HG03460 (cell line): ENCODE measurements around the gene GNAI1.

Experiments used
- ATAC-seq: cut with Tn5 transposase; IDR thresholded peaks from one replicate; pipeline ENCODE4 v1.9.1; 2021; ENCODE audit not compliant: unreplicated experiment

GNAI1 gene

DNA sequence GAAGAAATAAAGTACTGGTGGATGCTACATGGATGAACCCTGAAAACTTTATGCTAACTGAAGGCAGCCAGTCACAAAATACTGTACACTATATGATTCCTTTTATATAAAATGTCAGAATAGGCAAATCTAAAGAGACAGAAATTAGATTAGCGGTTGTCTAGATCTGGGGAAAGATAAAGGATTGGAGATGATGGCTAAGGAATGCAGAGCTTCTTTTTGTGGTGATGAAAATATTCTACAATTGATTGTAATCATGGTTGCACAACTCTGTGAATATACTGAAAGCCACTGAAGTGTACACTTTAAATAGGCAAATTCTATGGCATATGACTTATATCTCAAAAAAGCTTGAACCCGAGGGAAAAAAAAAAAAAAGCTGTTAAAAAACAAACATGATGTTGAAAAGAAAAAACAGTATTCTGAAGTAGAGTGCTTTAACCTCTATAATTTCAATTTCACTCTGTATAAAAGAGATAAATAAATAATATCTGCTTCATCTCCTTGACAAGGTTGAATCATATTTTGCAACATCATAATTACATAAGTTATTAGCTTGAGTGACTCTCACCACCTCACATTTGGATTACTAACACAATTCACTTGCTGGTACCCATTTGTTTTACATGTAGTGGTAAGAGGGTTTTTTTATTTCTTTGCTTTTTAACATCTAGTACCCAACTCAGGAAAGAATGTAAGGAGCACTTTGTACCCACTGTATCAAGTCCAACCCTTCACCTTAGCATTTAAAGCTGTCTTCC, 2.8 kb upstream of the GNAI1 start:
- no peak for ATAC-seq

DNA sequence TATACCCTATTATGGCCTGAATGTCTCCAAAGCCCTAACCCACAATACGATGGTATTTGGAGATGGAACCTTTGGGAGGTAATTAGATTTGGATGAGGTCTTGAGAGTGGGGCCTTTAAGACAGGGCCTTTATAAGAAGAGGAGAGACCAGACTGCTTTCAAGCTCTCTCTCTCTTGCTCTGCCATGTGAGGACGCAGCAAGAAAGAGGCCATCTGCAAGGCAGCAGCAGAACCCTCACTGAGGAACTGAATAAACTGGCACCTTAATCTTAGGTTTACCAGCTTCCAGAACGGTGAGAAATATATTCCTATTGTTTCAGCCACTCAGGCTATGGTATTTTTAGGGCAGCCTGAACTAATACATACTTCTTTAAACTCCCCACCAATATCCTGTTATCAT, 2.0 kb upstream of the GNAI1 start:
- ATAC-seq, result no peak

DNA sequence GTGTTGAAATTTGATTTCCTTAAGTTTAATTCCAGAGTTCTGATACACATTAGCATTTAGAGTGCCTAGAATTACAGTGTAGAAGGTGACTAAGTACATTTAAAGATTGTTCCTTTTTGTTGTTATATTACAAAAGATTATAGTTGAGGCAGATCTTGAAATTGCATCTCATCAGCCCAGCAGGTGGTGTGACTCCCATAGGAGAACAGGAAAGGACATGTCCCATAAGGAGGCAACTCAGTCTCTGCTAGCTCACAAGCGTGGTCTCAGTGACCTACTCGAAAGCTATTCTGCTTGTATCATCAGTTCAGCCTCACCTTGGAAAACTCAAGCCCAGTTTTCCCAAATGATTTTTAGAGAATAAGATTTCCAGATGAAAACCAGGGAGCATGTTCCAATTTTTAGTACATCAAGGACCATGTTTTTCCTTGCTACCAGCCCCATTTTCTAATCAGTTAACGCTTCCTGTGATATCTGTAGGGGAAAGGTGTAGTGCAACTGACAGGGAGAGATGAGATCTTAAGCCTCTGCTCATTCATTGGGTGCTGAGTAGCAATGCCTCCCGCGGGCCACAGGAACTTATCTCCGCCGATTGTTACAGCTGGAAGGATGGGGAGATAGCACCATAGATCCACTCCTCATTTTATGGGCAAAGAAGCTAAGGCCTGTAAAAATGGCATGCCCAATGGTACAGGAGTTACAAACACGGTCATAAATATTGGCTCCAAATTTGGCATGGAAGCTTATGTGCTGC, 1.1 kb upstream of the GNAI1 start:
- no peak for ATAC-seq

DNA sequence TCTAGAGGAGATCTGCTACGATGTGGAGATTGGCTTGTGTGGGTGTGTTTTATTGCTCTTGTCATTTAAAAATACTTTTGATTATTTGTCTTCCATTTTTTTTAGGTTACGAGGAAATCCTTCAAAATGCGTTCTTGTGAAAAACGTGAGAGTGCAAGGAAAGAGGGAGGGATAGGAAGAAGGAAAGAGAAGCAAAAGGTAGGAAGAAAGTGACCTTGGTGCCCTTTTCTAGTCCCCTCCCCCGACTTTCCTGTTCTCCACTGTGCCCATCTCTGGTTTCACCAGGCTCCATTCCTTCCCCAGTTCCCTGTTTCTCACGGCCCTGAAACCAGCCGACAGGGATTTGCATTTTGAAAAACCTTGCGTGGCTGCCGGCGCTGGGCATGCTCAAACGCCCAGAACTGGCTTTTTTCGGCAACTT, 506 bp upstream of the GNAI1 start:
- ATAC-seq, result no peak

DNA sequence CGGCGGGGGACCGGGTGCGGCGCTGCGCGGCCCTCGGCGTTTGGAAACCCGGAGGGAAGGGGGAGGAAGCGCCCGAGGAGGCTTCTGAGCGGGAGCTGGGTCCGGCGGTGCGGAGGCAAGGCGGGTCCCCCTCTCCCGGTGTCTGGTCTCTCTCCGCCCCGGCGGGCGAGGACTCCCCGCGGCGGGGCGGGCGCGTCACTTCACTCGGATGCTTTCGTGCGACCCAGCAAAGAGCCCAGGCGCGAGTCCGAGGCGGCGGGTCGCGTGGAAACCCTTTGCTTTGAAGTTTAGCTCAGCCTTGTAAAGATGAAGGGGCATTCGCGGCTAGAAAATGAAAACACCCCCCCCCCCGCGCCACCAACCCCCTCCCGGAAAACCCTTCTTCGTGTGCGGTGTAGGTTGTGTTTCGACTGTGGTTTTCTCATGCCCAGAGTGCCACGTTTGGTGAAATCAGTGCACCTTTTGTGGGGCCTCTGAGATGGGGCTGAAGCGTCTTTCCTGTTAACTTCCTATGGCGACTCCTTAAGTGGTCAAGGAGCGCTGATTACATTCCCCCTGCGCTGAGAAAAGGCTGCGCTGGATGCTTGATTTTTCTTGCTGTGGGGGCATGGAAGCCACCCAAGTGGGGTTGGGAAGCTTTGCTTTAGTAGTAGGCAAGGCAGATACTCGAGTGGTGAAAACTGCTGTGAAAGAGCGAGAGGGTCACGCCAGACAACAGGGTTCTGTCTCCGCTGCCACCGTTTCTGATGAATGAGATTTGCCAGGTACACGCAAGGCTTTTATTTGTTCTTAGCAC, 876 bp downstream of the GNAI1 start:
- ATAC-seq, result peak; percentile 43

DNA sequence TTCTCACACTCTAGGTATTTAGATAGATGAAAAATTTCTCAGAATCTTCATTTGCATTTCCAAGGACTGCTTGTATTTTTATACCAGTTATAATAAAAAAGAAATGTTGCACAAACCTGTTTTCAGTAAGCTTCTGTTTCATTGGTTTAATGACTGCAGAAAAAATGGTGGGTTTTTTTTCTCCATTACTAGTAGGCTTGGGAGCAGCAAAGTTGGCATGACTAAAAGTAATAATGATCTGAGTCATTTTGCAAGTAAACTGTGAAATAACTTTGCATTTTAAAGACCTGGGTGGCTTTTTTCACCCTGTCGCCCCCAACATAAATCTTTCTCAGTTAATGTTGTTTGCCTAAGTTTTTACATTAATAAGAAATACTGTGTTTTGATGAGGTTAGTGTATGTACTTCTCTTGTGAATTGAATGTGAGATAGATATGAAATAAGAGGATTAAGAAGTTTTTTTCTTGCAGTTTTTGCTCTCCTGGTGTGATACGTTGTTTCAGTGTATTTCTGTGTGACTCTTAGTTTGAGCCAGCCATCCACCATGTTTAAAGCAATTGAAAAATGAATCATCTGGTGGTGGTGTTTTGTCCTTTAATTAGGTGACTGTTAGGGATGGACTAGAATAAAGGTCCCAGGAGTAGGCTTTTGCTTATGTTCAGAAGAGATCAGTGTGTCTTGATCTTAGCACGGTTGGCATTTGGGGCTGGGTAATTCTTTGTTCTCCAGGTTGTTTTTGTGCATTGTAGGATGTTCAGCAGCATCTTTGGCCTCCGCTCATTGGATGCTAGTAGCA, 1.8 kb downstream of the GNAI1 start:
- peak; percentile 46 for ATAC-seq

DNA sequence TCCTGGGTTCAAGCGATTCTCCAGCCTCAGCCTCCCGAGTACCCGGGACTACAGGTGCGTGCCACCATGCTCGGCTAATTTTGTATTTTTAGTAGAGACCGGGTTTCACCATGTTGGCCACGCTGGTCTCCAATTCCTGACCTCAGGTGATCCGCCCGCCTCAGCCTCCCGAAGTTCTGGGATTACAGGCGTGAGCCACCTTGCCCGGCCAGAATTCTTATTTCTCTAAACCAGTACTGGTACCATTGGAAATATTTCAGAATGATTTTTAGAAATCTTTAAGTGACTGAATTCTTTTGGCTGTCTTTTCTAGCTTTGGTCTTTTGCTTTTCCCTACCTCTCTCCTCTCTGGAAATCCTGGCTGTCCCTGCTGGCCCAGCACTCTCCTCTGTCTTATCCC, 2.8 kb downstream of the GNAI1 start:
- no peak for ATAC-seq

DNA sequence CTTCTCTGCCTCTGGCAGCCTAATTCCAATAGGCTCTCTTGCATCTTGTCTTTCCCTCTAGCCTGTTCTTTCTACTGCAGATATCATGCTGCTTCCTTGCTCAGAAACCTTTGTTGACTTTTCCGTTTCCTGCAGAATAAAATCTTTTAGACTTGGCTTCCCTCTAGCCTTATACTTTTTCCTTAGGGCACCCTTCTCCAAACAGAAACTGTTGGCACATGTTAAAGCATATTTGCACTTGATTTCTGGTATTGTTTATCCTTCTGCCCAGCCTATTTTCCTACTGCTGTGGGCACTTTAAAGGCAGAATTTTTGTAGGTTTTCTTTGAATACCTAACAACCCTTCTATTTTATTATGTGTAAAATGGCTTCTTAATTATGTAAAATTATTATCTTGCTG, 4.6 kb downstream of the GNAI1 start:
- no peak for ATAC-seq

DNA sequence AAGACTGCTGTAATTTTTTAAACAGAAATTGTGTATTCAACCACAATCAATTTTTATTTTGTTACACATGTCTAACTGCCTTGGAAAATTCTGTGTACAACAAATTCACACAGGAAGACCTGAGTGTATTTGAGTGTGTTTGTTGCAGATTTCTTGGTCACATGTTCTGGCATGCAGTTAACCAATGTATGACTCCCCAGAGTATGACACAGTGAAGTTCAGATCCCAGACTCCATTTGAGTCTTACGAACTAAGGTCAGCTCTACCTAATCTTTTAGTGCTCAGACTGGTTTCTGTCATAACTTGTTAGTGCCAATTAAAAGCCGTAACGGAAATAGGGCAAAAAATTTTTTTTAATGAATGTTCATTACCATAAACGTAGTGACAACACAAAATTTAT, 5.8 kb downstream of the GNAI1 start:
- ATAC-seq, result no peak

DNA sequence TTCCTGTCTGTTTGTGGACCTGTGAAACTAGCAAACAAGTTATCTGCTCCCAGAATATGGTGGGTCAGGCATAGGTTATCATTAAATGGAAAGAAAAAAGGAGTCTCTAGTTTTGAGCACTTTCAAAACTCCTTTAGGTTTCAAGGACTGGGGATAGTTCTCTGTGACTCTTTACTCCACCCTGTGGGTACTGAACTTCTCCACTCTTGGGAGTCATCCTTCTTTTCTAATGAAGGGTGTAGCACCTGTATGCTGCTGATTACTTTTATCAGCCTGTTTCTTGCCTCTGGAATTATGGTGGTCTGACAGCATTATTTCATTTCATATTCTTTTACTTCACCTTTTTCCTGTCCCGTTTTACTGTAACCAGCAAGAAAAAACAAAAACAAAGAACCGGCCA, 6.7 kb downstream of the GNAI1 start:
- ATAC-seq, result no peak

DNA sequence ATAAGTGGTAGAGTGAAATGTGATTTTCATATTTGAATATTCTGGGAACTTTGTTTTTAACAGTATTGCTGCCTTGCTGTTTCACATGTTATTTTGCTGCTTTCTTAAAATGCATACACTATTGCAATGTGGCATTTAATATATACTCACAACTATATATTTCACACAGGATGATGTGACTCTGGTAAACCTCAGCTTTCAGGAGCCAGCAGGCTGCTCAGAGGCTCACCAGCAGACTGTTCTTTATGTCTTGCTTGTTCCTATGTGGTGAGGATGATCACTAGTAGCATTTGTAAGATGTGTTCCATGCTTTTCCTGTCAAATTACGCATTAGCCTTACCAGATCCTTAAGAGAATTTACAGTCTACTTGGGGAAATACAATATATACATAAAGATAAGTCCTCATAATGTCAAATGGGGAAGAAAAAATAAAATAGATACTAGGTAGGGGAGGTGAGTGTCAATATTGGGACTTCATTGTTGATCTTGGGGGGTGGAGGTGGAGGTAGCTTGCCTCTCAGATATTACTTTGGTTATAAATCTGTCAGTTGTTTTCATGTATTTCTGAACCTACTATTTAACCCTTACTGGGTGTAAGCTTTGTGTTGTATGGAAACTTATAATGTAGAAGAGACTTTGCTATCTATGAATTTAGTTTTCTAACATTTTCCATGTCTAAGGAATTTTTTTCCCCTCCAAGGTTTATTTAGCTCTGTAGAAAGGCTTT, 8.4 kb downstream of the GNAI1 start:
- no peak for ATAC-seq

DNA sequence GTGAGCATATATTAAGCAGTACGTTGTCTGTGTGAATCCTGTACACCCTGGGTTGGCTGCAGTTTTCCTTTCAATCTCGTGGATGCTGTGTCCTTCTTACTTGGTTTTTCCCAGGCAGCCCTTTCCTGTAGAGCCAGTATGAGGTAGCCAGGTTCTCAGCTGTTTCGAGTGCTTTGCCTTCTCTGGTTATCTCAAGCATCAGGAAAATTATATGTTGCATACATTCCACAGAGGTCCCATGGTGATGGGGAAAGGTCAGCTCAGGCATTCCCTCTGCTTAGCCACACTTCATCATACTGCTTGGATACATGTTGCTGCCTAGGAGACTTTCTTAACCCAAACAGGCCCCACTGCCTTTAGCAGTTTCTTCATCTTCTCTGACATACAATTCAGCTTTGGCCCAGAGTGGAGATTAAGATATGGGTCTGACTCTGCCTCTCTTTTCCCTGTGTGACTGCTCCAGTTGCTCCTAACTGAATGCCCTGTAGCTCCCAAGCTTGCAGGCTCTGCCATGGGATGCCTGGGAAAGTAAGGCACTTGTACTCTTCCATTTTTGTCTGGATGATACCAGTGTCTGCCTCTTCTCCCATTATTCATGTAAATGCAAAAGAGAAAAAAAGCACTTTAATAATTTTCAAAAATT, 11.3 kb downstream of the GNAI1 start:
- ATAC-seq, result no peak

DNA sequence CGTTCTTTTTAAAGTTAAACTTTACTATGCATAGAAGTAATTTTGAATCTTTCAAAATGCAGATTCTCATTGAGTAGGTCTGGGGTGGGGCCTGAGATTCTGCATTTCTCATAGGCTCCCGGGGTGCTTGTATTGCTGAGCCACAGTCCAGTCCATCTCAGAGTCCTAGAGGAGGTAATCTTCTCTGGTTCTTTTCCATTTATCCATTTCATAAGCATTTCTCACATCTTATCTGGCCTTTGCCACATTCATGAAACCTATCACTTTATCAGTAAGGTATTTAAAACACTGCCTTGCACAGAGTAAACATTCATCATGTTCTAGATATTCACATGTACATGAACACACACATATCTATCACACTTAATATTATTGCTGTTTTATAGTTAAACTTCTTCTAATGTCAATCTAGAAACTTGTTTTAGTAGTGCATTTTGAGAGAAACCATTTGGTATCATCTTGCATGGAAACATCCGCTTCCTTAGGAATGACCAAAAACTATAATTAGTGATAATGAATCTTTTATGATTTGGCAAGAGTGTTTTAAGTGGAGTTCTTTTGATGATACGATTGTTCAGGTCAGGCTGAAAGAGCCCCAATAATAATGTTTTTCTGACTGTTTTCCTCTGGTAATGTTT, 12.0 kb downstream of the GNAI1 start:
- ATAC-seq, result no peak

DNA sequence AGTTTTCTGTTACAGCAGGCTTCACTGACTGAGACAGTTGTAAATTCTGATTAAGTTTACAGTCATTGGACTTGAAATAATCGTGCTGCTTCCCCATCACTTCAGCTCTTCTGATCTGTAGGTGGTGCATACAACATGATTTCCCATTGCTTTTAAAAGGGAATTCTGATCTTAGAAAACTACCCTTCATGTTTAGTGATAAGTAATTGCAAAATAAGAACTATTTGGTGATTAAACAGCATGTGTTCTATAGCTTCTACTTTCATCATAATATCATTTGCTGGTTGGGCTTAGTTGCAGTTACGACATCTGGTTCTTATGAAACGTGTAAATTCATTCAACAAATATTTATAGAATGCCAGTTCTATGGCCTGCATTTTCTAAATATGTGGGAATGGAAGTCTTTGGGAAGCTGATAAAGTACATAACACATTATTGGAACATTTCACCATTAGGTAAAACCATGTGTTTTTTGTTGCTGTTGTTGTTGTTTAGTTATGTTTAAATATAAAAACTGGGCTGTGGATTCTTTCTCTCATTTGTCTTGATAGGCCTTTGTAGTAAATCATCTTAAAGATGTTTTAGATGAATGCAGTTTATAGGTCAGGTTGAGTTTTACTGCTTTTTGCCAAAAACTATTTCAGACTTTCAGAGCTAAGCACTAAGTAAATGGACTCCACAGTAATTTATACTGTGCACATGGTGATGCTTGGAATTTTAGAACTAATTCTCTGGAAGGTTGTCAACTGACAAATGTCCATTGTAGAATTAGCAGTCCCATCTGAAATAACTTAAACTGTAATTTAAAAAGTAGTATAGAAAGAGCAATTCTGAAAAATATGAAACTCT, 13.1 kb downstream of the GNAI1 start:
- ATAC-seq, result no peak

DNA sequence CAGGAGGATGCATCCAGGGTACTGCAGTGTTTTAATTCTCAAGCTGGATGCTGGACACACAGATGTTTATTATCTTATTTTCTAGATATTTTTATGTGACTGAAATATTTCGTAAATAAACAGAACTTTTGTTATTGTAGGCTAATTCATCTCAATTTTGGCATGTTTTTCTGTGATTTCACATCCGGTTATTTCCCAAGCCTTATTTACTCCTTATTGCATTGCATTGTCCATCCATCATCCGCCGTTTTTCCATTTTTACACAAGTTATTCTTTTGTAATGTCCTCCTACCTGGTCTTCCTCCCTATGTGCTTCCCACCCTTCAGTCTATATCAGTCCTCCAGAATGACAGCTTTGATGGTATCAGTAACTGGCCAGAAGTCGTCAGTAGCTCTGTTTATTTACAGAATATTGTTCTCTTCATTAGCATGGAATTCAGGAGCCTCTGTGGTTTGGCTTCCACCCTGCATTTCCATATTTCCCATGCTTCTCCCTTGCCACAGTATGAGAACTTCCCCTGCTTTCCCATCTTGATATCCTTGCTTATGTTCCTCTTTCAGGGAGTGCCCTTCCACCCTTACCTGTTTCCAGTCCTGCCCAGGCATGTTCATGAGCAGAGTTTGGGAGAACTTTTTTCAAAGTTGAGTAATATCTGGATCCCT, 16.1 kb downstream of the GNAI1 start:
- no peak for ATAC-seq

DNA sequence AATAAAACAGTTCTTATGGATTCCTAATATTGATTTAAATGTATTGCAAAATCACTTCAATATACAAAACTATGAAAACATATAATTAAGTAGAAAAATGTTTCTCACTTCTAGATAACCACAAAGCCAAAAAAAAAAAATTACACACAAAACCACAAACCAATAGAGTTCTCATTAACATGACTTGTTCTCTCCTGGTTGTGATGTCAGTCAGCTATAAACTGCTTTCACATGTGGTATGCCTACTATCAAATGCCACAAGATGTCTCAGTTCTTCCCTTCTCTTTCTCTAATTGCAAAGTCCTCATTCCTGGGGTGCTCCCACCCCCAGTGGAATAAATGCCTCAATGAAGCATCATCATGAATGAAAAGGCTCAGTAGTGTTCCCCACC, 16.6 kb downstream of the GNAI1 start:
- no peak for ATAC-seq

DNA sequence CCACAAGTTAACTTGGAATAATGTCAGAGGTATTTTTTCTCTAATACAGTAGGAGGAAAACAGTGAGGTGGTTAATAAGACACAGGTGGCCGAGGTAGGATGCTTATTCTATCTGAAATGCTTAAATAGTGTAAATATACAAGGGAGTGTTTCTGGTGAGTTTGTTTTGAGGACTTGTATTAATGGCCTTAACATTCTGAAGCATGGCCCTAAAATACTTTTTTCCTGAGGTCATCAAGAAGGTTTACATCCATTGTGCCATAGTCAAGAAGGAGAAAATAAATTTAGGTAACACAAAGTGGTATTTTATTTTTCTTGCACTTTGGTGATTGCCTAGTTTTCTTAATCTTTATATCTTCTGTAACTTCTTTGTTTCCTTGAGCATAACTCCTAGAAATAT, 18.8 kb downstream of the GNAI1 start:
- ATAC-seq, result no peak
